Stimulated activated CD4-positive, alpha-beta T cell treated with anti-CD3 and anti-CD28 coated beads, Interleukin-12 subunit alpha, Interleukin-12 subunit beta, amount 100 ng/mL, for 24 hours (primary cell): ENCODE data around the gene DMD.
"Not testable (repeated sequence)": the region's sequence is repeated elsewhere in the genome, so short reads cannot be mapped to it uniquely, and the experiment has no call there.

ENCODE experiments used
- DNase-seq, 2 experiments: peaks; one replicate each; pipeline ENCODE4 v3.0.0-alpha.2; 2020; ENCODE audit warnings: low read depth in 2 of 2

Gene DMD

GRCh38 chrX:32024072-32024471 lies 1187.3 kb downstream of the DMD start:
- no peak for DNase-seq

- DNase-seq = no peak
Measured at GRCh38 chrX:32016195-32016594, 1195.2 kb downstream of the DMD start.

- no peak for DNase-seq
Measured at GRCh38 chrX:32010948-32011347, 1200.4 kb downstream of the DMD start.

DNA sequence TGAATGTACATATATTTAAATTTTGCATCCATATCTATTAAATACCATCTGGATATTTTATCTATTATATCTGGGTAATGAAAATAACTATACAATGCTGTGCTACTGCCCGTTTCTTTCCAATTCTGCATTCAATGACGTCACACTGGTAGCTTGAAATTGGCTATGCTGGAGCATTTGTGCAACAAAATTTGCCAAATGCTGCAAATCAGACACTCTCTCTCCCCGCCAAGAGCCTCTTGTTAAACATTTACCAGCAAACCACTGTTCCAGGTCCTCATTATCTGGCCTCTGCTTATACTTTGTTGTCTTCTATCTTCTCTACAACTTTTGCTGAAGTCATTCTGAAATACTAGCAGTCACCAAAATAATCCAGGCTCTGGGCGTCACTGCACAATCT lies 1201.1 kb downstream of the DMD start:
- no peak for DNase-seq

- DNase-seq = no peak
Measured at GRCh38 chrX:31993637-31994036, 1217.7 kb downstream of the DMD start.

DNA sequence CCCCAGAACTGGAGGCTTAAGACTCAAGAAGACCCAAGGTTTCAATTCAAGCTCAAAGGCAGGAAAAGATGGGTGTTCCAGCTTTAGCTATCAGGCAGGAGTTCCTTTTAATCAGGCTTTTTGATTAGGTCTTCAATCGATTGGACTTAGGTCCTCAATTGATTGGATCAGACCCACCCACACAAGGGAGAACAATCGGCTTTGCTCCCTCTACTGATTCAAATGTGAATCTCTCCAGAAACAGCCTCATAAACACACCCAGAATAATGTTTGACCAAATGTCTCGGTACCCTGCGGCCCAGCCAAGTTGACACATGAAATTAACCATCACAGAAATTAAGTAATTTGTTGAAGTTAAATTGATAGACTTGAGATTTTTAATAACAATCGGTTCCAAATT lies 1222.4 kb downstream of the DMD start:
- no peak for DNase-seq

DNA sequence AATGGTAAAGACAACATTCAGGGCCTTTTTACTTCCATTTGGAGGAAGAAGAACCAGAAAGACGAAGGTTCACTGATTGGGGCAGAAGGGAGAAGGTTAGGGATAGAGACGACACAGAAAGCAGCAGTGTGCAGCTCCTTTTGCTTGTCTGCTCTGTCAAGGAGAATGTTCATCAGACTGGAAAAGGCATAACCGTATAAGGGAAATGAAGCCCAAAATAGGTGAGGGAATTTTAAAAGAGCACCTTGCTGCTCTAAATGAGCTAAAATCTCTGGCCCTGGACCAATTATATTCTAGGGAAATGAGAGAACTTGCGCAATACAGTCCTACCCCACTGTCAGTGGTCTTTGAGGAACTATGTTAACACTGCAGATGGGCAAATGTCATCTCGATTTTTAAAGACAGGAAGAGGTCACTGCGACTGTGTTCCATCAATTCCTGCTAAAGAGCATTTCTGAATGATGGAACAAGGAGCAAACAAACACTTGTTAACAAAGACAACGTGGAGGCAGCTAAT lies 1229.7 kb downstream of the DMD start:
- DNase-seq = no peak

- DNase-seq = no peak
Measured at GRCh38 chrX:31969714-31970113, 1241.6 kb downstream of the DMD start.

DNA sequence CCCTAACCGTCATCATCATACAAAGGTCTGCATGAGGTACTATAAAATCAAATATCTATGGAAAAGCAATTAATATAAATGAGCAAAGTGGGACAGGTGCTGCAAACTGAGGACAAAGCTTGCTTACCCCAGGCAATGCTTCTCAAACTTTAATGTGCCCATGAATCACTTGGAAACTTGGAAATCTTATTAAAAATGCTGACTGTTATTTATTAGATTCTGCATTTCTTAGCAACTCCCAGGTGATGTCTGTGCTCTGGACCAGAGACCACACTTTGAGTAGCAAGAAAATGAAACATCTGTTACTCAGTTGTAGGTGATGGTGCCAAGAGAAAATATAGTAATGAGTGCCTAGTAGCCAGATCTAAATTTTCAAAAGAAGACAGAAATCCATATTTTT lies 1249.1 kb downstream of the DMD start:
- DNase-seq = no peak

DNA sequence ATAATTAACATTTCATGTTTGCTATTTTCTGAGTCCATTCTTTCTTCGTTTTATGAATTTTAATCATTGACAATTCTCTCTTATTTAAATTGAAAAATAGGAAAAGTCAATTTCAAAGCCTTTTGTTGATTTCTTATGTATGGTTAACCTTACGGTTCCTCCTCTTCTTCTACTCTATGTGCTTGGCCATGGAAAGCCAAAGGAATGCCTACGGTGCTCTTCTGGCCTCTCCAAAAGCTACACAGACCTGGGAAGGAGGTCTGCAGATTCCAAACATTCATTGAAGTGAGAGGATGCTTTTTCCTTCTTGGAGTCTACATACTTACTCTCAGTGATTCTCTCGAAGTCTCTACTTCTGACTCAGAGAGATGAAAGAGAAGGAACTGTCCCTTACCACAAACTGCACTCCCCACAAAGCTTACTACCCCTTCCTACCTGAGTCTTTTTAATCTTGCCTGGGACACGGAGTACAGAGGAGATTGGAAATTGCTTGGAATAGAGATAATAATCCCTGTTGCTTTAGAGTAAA lies 1276.4 kb downstream of the DMD start:
- DNase-seq = no peak

- DNase-seq = no peak
Measured at GRCh38 chrX:31934015-31934414, 1277.3 kb downstream of the DMD start.

DNA sequence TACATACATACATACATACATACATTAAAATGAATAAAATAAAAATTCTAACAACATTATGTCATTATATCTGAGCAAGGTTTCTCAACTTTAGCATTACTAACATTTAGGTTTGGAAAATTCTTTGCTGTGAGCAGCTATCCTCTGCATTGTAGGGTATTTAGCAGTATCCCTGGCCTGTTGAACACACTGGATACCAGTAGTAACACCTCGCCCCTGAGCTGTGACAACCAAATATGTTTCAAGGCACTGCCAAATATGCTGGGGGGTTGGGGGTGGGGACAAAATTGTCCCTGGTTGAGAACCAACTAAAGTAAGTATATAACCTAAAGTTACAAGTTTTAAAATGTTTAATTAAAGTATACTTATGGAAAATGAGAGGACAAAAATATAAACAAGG lies 1278.6 kb downstream of the DMD start:
- no peak for DNase-seq

- not testable (repeated sequence) for DNase-seq
Measured at GRCh38 chrX:31932320-31932719, 1279.0 kb downstream of the DMD start.

- no peak for DNase-seq
Measured at GRCh38 chrX:31931225-31931624, 1280.1 kb downstream of the DMD start.

DNA sequence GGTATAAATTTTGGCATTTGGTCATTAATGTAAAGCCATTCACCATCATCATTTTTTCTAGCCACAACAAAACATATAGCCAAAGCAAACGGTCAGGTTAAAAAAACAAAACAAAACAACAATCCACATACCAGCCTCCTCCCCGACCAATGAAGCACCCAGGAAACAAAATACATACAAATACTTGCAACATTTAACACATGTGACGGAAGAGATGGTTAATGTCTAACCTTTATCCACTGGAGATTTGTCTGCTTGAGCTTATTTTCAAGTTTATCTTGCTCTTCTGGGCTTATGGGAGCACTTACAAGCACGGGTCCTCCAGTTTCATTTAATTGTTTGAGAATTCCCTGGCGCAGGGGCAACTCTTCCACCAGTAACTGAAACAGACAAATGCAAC lies 1282.0 kb downstream of the DMD start:
- no peak for DNase-seq

DNA sequence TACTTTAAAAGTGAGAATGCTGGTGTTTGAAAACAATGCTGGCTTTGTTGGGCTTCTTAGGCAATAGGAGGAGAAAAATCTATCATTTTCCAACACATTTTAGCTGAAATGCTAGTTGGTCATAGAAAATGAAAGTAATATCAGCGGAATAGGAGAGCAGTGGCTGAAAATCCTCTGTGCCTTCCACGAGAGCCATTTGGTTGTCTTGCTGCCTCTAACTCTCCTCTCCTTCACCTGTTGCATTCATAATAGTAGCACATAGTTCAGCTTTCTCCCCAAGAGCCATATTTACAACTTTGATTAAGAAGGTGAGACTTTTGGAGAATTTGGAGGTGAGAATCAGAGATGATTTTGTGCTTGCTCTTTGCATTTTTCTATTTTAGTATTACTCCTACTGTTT lies 1290.1 kb downstream of the DMD start:
- no peak for DNase-seq

- no peak for DNase-seq
Measured at GRCh38 chrX:31909850-31910572, 1301.3 kb downstream of the DMD start.

DNA sequence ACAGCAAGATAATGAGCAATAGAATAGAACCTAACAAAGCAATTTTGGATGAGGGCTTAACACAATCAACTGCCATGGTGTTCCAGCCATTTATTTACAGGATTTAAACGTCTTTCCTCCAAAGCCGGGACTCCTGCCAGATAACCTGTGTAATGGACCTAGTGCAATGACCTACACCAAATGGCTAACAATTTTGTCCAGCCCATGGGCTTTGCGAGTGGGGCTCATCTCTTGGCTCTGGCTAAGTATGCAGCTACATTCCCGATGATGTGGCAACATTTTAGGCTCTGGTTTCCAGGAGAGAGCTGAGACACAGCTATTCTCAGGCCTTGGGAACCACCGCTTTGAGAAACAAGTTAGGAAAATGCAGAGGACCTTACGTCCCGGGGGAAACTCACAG lies 1317.2 kb downstream of the DMD start:
- DNase-seq = no peak

DNA sequence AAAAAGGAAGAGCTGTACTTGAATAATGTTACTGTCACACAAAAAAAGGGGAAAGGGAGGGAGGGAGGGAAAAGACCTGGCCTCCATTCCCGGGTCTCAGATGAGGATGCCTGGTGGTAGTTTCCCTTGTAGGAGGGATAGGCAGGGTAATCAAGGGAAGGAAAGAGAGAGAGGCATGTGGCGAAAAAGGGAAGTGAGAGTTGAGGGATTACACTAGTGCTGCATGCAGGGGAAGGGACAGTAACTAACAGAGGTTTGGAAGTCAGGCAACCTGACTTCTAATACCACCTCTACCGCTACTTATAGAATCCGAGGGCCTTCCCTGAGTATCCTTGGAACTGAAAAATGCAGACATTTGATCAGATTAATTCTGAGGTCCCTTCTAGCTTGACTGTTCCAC lies 1317.8 kb downstream of the DMD start:
- no peak for DNase-seq

- no peak for DNase-seq
Measured at GRCh38 chrX:31889088-31889487, 1322.3 kb downstream of the DMD start.

DNA sequence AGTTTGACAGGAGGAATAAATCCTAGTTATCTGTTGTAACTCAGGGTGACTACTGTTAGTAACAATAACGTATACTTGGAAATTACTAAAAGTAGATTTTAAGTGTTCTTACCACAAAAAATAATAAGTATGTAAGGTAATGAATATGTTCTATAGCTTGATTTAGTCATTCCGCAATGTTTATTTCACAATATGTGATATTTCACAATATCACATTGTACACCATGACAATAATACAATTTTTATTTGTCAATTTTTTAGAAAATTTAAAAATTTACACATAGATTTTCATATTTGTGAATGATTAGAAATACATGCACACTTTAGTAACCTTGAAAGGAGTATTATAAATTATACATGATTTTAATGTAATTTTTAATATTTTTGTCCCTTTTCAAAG lies 1326.8 kb downstream of the DMD start:
- DNase-seq = no peak

GRCh38 chrX:31872007-31872406 lies 1339.3 kb downstream of the DMD start:
- no peak for DNase-seq

- no peak for DNase-seq
Measured at GRCh38 chrX:31870267-31870666, 1341.1 kb downstream of the DMD start.

- DNase-seq = no peak
Measured at GRCh38 chrX:31860686-31861085, 1350.7 kb downstream of the DMD start.
